RWPE2 (cell line): Measurements from ENCODE around the gene STX1B.

Experiments
- ATAC-seq: fragments of 200-7000 bp; cut with Tn5 transposase; 3 replicates; pipeline ENCODE4 v1.9.1; 2021; ENCODE audit warnings: low read depth
- DNase-seq: peaks from one replicate; pipeline ENCODE4 v3.0.0-alpha.2; 2020; ENCODE audit warnings: low spot score
- H3K27ac ChIP-seq: fragments of 450-650 bp; 2 replicates; pipeline ENCODE4 v1.5.1; 2017; ENCODE audit warnings: mild to moderate bottlenecking; ENCODE audit not compliant: poor library complexity, severe bottlenecking
- H3K27me3 ChIP-seq: fragments of 250-450 bp; sonication (Bioruptor Pico); 2 replicates; pipeline ENCODE4 v1.5.1; 2021; ENCODE audit warnings: mild to moderate bottlenecking, moderate library complexity; ENCODE audit not compliant: insufficient read depth, poor library complexity, severe bottlenecking
- H3K36me3 ChIP-seq: fragments of 250-450 bp; sonication (Bioruptor Pico); 2 replicates; pipeline ENCODE4 v1.5.1; 2020; ENCODE audit warnings: low read depth, mild to moderate bottlenecking, moderate library complexity
- H3K4me1 ChIP-seq: fragments of 250-450 bp; sonication (Bioruptor Pico); 2 replicates; pipeline ENCODE4 v1.5.1; 2021; ENCODE audit warnings: mild to moderate bottlenecking, moderate library complexity; ENCODE audit not compliant: insufficient read depth, poor library complexity, severe bottlenecking
- H3K4me3 ChIP-seq: fragments of 250-450 bp; sonication (Bioruptor Pico); 2 replicates; pipeline ENCODE4 v1.5.1; 2021; ENCODE audit warnings: mild to moderate bottlenecking, moderate library complexity; ENCODE audit not compliant: severe bottlenecking
- H3K9me3 ChIP-seq: fragments of 250-450 bp; sonication (Bioruptor Pico); 2 replicates; pipeline ENCODE4 v1.5.1; 2021; ENCODE audit warnings: mild to moderate bottlenecking, moderate library complexity; ENCODE audit not compliant: severe bottlenecking
- TF ChIP-seq, protein P1 (sequence below): fragments of 450-650 bp; IDR thresholded peaks from one replicate; pipeline ENCODE4 v1.5.1; 2017; ENCODE audit warnings: mild to moderate bottlenecking, moderate library complexity; ENCODE audit not compliant: poor library complexity, severe bottlenecking

The STX1B gene

DNA sequence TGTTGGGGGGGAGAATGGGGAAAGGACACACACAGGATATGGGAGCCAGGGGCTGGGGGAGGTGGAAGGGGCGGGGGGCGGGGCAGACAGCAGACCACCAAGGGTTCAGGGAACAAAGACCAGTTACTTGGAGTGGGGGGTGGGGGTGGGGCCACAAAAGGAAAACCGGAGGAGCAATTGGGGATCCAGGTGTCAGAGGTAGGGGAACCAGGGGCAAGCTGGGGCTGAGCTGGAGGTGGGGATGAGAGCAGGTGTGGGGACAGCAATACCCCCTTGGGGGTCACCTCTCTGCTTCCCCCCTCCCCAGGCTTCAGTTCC lies 62.9 kb downstream of the STX1B start:
- ATAC-seq (no peak), DNase-seq (no peak)
- Histone ChIP-seq H3K9me3 (no peaks in the 10 kb centered on the region), H3K27ac (no peak overlapping the region), H3K27me3 (no peaks in the 10 kb centered on the region), H3K4me1 (peaks cover 5% of the 10 kb centered on the region), H3K36me3 (peaks cover 25% of the 10 kb centered on the region), H3K4me3 (no peak overlapping the region)
- TF ChIP-seq, protein P1, sequence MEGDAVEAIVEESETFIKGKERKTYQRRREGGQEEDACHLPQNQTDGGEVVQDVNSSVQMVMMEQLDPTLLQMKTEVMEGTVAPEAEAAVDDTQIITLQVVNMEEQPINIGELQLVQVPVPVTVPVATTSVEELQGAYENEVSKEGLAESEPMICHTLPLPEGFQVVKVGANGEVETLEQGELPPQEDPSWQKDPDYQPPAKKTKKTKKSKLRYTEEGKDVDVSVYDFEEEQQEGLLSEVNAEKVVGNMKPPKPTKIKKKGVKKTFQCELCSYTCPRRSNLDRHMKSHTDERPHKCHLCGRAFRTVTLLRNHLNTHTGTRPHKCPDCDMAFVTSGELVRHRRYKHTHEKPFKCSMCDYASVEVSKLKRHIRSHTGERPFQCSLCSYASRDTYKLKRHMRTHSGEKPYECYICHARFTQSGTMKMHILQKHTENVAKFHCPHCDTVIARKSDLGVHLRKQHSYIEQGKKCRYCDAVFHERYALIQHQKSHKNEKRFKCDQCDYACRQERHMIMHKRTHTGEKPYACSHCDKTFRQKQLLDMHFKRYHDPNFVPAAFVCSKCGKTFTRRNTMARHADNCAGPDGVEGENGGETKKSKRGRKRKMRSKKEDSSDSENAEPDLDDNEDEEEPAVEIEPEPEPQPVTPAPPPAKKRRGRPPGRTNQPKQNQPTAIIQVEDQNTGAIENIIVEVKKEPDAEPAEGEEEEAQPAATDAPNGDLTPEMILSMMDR = no peak

DNA sequence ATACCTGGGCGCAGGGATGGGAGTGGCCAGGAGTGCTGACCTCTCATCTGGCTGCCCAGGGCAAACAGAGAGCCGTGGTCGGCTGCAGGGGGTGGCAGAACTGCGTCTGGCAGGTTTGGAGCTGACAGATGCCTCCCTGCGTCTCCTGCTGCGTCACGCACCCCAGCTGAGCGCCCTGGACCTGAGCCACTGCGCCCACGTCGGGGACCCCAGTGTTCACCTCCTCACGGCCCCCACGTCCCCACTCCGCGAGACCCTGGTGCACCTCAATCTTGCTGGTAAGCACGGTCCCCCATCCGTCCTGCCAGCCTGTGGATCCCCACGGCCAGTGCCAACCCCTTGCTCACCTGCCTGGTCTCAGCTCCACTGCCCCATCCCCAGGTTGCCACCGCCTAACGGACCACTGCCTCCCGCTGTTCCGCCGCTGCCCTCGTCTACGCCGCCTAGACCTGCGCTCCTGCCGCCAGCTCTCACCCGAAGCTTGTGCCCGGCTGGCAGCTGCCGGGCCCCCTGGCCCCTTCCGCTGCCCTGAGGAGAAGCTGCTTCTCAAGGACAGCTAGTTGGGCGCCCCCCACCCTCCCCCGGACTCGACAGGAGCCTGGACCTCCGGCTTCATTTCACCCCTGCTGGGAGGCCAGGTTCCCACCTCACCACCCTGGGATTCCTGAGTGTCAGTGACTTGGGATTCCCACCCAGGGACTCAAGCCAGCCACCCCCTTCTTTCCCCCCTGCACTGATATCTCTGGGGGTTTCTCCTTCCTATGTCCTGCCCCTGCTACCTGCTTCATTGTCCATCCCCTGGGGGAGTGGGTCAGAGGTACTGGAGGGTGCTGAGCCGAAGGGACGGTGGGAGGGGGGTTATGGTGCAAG lies 63.5 kb downstream of the STX1B start:
- Histone ChIP-seq H3K9me3 (no peaks in the 10 kb centered on the region), H3K4me3 (no peak overlapping the region), H3K36me3 (peaks cover 29% of the 10 kb centered on the region), H3K27me3 (no peaks in the 10 kb centered on the region), H3K27ac (no peak overlapping the region), H3K4me1 (peaks cover 5% of the 10 kb centered on the region)
- TF ChIP-seq, protein P1 = no peak
- ATAC-seq = no peak
- no peak for DNase-seq

GRCh38 chr16:30944352-30944751 lies 66.1 kb downstream of the STX1B start:
- H3K27me3 ChIP-seq = no peaks in the 10 kb centered on the region
- ATAC-seq = no peak
- no peak overlapping the region for H3K4me3 ChIP-seq
- H3K27ac ChIP-seq = no peak overlapping the region
- no peak for DNase-seq
- H3K4me1 ChIP-seq = peaks cover 13% of the 10 kb centered on the region
- H3K9me3 ChIP-seq = no peaks in the 10 kb centered on the region
- peaks cover 43% of the 10 kb centered on the region for H3K36me3 ChIP-seq
- TF ChIP-seq, protein P1 = no peak

DNA sequence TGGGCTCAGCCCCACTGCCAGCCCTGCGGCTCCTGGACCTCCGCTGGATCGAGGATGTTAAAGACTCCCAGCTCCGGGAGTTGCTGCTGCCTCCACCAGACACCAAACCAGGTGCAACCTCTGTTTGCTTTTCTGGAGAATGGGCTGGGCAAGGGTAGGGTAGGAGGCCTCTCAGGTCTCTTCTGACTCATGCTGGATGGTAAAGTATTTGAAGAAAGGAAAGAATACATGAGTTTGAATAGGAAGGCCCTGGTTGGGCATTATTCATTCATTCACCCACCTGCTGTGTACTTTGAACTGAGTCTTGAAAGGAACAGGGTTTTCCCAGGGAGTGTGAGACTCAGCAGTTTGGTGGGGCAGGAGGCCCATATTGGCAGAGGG lies 68.0 kb downstream of the STX1B start:
- ATAC-seq = no peak
- TF ChIP-seq, protein P1 = no peak
- Histone ChIP-seq H3K27ac (no peak overlapping the region), H3K36me3 (peaks cover 45% of the 10 kb centered on the region), H3K4me1 (peaks cover 13% of the 10 kb centered on the region), H3K4me3 (no peak overlapping the region), H3K9me3 (no peaks in the 10 kb centered on the region), H3K27me3 (no peaks in the 10 kb centered on the region)
- no peak for DNase-seq
